HG02840 (cell line): ENCODE measurements around the gene GRK5.
"Not testable (repeated sequence)": the region's sequence is repeated elsewhere in the genome, so short reads cannot be mapped to it uniquely, and the experiment has no call there.

Source experiments
- ATAC-seq: cut with Tn5 transposase; IDR thresholded peaks from one replicate; pipeline ENCODE4 v1.9.1; 2021; ENCODE audit warnings: mild to moderate bottlenecking, moderate library complexity, moderate number of reproducible peaks; ENCODE audit not compliant: unreplicated experiment, low FRiP score

Gene GRK5

DNA sequence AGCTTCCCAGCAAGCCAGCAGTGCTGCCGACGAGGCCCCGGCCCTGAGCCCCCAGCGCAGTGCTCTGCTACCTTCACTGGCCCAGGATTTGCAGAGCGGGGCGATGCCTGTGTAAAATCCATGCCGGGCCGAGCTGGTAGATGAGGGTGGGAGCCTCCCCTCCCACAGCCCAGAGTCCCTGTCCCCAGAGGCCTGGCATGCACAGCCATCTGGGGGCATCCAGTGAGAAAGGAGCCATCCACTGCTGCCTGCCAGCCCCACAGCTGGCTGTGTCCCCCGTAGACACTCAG, 218.5 kb downstream of the GRK5 start:
- ATAC-seq, result no peak

DNA sequence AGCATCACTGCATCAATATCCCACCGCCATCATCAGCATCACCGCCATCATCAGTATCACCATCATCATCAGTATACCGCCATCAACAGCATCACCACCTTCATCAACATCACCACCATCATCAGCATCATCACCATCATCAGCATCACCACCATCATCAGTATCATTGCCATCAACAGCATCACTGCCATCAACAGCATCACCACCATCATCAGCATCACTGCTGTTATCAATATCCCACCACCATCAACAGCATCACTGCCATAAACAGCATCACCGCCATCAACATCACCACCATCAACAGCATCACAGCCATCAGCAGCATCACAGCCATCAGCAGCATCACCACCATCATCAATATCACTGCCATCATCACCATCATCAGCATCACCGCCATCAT, 219.3 kb downstream of the GRK5 start:
- ATAC-seq, result no peak

- ATAC-seq, result no peak
These were observed 220.0 kb downstream of the GRK5 start for GRCh38 chr10:119427263-119427864.

DNA sequence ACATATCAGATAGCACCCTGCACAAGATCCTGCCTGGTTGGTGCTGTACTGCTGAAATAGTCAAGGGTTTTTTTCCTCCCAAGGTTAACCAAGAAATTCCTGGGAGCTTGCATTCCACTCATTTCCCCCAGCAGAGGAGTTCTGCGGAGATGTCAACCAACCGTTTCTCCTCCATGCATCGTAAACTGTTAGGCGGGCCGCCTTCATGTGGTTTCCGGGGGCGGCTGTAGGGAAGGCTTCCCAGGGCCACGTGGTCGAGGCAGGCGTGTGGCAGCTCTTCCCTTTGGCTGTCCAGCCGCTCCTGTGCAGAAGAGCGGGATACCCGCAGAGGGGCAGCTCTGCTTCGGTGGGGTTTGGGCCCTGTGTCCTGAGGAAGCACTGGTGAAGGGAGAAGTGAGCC, 221.4 kb downstream of the GRK5 start:
- no peak for ATAC-seq

GRCh38 chr10:119429771-119430170, 222.4 kb downstream of the GRK5 start:
- no peak for ATAC-seq

- no peak for ATAC-seq
These were observed 223.8 kb downstream of the GRK5 start for GRCh38 chr10:119431034-119431772.

- ATAC-seq, result no peak
These were observed 224.4 kb downstream of the GRK5 start for GRCh38 chr10:119431773-119432135.

DNA sequence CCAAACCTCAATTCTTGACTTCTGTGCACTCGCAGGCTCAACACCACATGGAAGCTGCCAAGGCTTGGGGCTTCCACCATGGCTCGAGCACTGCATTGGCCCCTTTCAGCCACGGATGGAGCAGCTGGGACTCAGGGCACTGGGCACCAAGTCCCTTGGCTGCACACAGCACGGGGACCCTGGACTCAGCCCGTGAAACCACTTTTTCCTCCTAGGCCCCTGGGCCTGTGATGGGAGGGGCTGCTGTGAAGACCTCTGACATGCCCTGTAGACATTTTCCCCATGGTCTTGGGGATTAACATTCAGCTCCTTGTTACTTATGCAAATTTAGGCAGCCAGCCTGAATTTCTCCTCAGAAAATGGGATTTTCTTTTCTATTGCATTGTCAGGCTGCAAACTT, 227.6 kb downstream of the GRK5 start:
- not testable (repeated sequence) for ATAC-seq

DNA sequence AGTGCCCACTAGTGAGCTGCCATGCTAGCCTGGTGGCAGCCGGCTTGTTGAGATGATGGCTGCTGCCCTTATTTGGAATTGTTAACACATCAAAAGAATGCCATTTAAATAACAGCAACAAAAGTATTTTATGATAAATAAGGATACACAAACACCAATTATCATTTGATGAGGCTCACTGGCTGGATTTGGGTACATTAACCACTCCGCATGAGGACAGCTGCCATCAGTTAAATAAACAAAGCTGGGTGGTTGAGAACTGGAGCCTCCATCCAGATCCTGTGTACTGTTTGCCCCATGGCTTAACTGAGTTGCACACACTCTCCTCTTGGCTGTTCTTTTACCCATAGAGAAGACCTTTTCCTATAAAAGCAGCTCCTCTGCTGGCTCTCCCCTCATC, 231.3 kb downstream of the GRK5 start:
- ATAC-seq, result no peak

DNA sequence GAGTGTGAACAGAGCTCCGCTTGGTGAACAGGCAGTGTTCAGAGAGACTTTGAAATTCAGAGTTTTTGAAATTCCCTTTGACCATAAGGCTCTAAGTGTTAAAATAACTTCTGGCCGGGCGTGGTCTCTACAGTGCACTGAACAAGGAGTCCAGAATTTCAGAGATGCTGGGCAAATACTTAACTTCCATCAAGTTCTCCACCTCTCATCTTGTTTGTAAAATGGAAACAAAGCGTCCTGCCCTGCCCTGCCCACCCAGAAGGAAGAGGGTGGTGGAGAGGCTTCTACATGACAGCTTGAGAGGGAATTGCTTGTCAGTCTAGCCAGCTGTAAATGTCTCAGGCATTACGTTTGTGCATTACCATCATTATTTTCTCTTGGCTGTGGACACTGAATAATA, 232.6 kb downstream of the GRK5 start:
- ATAC-seq, result no peak

- no peak for ATAC-seq
These were observed 233.9 kb downstream of the GRK5 start for GRCh38 chr10:119441151-119441821.

DNA sequence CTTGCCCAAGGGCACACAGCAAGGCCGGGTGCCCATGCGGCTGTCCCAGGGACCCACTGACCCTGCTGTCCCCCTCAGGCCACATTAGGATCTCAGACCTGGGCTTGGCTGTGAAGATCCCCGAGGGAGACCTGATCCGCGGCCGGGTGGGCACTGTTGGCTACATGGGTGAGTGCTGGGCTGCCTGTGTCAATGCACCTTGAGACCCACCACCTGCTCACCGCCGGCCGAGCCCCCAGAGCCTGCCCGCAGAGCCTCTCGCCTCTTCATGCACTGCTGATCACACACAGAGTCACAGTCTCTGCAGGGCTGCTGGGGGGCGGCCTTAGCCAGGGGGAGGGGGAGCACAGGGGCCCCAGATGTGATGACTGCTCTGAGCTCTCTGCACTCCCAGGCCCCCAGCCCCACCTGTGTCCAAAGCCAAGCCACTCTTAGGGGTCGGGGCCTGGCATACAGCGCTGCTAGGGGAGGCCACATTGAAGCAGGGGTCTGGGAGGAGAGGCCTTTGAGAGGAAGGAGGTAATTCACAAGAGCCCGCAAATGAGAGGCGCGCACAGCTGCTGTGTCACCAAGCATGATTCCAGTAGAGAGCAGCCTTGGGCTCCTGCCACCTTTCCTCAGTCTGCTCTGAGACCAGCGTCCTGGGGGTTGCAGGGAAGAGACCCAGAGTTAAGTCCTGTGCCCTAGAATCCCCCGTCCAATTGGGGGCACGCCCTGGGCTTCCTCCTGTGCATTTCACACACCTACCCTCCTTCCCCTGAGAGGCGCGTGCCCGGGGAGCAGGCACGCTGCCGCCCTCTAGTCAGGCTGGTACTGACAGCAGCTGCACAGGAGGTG, 234.8 kb downstream of the GRK5 start:
- no peak for ATAC-seq

- ATAC-seq, result no peak
These were observed 235.3 kb downstream of the GRK5 start for GRCh38 chr10:119442758-119443060.

GRCh38 chr10:119443441-119443840, 236.1 kb downstream of the GRK5 start:
- ATAC-seq, result no peak

DNA sequence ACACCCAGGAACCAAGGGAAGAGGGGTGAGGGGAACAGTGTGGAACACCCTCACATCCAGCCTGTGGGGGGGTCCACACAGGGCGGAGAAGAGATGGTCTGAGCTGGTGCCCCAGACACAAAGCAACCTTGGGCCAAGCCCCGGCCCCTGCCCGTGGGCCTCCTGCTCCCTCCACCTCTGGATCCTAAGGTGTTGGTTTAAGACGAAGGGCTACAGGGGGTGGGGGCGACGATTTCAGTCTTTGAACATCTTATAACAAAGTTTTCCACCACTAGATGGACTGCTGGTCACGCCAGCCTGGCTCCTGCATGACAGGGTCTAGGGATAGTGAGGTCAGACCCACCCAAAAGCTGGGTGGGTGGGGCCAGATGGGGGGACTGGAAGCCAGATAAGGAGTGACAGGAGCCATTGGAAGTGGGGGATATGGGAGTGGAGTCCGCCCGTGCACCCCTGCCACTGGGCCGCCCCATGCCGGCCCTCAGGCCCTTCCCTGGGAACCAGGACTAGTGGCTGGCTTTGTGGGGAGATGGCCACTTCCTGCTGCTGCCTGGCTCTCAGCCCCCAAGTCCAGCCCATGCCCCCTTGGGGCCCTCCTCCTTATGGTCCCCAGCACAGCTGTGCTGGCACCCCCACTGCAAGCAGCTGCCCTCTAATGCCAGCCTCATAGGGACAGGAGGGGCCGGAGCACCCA, 236.7 kb downstream of the GRK5 start:
- no peak for ATAC-seq

- no peak for ATAC-seq
These were observed 237.5 kb downstream of the GRK5 start for GRCh38 chr10:119444866-119445265.

DNA sequence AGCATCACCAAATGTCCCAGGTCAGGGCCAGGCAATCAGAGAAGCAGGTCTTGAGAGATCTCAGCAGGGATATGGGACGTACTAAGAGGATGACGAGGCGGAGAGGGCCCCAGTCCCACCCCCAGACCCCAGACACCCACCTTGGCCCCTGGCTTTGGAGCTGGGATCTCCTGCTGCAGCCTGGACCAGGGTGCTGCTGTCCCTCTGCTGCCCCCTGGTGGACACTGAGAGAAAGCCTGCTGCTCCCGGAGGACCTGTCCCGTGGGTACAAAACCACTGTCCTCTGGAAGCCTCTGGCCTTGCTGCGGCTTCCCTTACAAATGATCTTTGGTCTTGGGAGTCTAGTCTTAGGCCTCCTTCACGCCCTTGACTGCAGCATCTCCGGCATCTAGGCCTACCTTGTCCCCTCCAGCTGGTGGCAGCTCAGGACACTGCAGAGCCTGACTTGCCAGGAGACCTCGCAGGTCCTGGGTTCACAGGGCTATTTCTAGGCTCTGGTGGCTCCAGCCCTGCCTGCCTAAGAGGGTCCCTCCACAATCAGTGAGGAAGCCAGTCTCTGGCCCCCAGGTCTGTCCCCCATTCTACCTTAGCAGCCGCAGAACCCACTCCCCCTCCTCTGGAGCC, 238.1 kb downstream of the GRK5 start:
- no peak for ATAC-seq

- no peak for ATAC-seq
These were observed 238.6 kb downstream of the GRK5 start for GRCh38 chr10:119445935-119446317.

DNA sequence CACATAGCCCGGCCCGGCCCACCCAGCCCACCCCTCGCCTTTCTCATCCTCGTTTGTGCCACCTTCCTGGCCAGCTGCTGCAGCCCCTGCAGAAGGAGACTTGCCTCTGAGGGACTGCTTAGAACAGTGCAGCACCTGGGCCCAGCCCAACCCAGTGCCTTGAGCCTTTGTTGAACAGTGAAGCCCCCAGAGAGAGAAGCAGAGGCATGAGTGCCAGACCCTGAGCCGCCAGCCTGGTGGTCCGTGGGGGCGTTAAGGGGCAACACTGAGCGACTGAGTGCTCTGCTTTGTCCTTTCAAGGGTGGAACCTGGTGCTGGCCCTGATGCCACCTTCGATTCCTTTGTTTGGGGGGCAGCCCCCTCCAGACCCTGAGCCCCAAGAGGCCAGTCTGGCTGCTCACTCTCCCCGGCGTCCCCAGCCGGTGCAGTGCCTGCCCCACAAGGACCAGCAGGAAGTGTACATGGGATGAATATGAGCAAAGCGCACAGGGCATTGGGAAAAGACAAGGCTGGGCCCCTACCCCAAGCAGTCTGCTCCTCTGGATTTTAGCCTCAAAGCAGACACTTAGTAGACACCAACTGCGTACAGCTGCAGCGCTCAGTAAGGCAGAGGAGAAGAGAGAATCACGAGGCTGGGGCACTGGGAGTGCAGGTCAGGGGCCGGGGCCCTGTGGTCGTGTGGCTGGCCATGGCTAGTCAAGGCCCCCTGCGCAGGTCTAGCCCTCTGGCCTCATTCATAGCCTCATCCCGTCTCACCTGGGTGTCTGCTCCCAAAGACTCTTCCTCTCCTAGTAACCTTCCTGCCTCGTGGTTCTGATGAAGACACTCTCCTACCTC, 239.3 kb downstream of the GRK5 start:
- no peak for ATAC-seq

- ATAC-seq, result no peak
These were observed 240.1 kb downstream of the GRK5 start for GRCh38 chr10:119447421-119447820.
